CD14-positive monocyte (primary cell): ENCODE results near the gene FBP2. TPM values are rescaled to one million over a fixed set of nuclear protein-coding genes. Genes with fewer than 3 reads are reported as not detected.
A peak's percentile ranks its signal among the peaks of the same experiment; 100 is the strongest.

ENCODE experiments used
- DNase-seq, 3 donors: peaks; one replicate each; pipeline ENCODE4 v3.0.0-alpha.2; 2011 to 2022
- H2AFZ ChIP-seq: 2 replicates; pipeline ENCODE4 v1.6.0; 2012; ENCODE audit warnings: mild to moderate bottlenecking, low read depth, low read length, inconsistent platforms; ENCODE audit not compliant: insufficient read depth, poor library complexity, severe bottlenecking
- H3K27ac ChIP-seq, 2 donors: 1 replicate in 1 of 2; 2 replicates in 1 of 2; pipeline ENCODE4 v1.5.1; 2012 to 2013; ENCODE audit warnings: low read length in 2 of 2, control low read depth in 1 of 2, inconsistent platforms in 1 of 2, low read depth in 1 of 2, mild to moderate bottlenecking in 1 of 2
- H3K27me3 ChIP-seq, 2 donors: one replicate each; pipeline versions ENCODE4 v1.6.0 to v1.6.1; 2011 to 2013; ENCODE audit warnings: low read length in 2 of 2; ENCODE audit not compliant: control insufficient read depth in 2 of 2, insufficient read depth in 2 of 2
- H3K36me3 ChIP-seq, 2 donors: replicated peaks in 1 of 2; 1 replicate in 1 of 2; 2 replicates in 1 of 2; pipeline versions ENCODE4 v1.5.1 to v1.6.1; 2012 to 2013; ENCODE audit warnings: low read length in 2 of 2, control low read depth in 1 of 2, inconsistent platforms in 1 of 2, mild to moderate bottlenecking in 1 of 2; ENCODE audit not compliant: insufficient read depth in 2 of 2, control insufficient read depth in 1 of 2
- H3K4me1 ChIP-seq, 2 donors: 1 replicate in 1 of 2; 2 replicates in 1 of 2; pipeline versions ENCODE4 v1.5.1 to v1.6.1; 2012 to 2013; ENCODE audit warnings: low read length in 2 of 2, control low read depth in 1 of 2, inconsistent platforms in 1 of 2, mild to moderate bottlenecking in 1 of 2, moderate library complexity in 1 of 2; ENCODE audit not compliant: insufficient read depth in 2 of 2, control insufficient read depth in 1 of 2
- H3K4me2 ChIP-seq: replicated peaks from 2 replicates; pipeline ENCODE3; 2012; ENCODE audit warnings: low read length, moderate library complexity, mild to moderate bottlenecking; ENCODE audit not compliant: poor library complexity, severe bottlenecking; ENCODE audit errors: extremely low read depth
- H3K4me3 ChIP-seq, 3 experiments: fragments of 200-600 bp in 1 of 3; sonication (generic) in 1 of 3; replicated peaks in 1 of 3; 1 replicate in 2 of 3; 2 replicates in 1 of 3; pipeline ENCODE4 v1.5.1; 2011 to 2013; ENCODE audit warnings: low read length in 3 of 3, mild to moderate bottlenecking in 3 of 3, control low read depth in 2 of 3, low read depth in 2 of 3, inconsistent platforms in 1 of 3, moderate library complexity in 1 of 3
- H3K79me2 ChIP-seq: 2 replicates; pipeline ENCODE4 v1.6.0; 2012; ENCODE audit warnings: mild to moderate bottlenecking, control low read depth, inconsistent platforms, low read length, moderate library complexity; ENCODE audit not compliant: insufficient read depth
- H3K9ac ChIP-seq: 2 replicates; pipeline ENCODE4 v1.6.0; 2017; ENCODE audit warnings: low read length, mild to moderate bottlenecking; ENCODE audit not compliant: insufficient read depth, poor library complexity, severe bottlenecking
- H3K9me3 ChIP-seq, 2 donors: replicated peaks in 1 of 2; 1 replicate in 1 of 2; 2 replicates in 1 of 2; pipeline versions ENCODE4 v1.5.1 to v1.6.1; 2012 to 2013; ENCODE audit warnings: low read length in 2 of 2, control low read depth in 1 of 2; ENCODE audit not compliant: control insufficient read depth in 1 of 2, insufficient read depth in 1 of 2
- H4K20me1 ChIP-seq: 2 replicates; pipeline ENCODE4 v1.6.0; 2012; ENCODE audit warnings: mild to moderate bottlenecking, low read length, control low read depth, moderate library complexity; ENCODE audit not compliant: insufficient read depth
- H3K27ac Mint-ChIP-seq, 7 donors: one replicate each; pipeline ENCODE4 v1.8.0; 2020; ENCODE audit warnings: mild to moderate bottlenecking in 7 of 7, mixed read lengths in 7 of 7, moderate library complexity in 6 of 7, inconsistent platforms in 2 of 7
- H3K27me3 Mint-ChIP-seq, 3 donors: one replicate each; pipeline ENCODE4 v1.8.0; 2021 to 2022; ENCODE audit warnings: low read depth in 3 of 3, mild to moderate bottlenecking in 3 of 3, mixed read lengths in 3 of 3, moderate library complexity in 3 of 3, inconsistent platforms in 1 of 3
- H3K36me3 Mint-ChIP-seq, 2 donors: one replicate each; pipeline ENCODE4 v1.8.0; 2020; ENCODE audit warnings: mixed read lengths in 2 of 2, inconsistent platforms in 1 of 2, mild to moderate bottlenecking in 1 of 2
- H3K4me1 Mint-ChIP-seq: one replicate; pipeline ENCODE4 v1.8.0; 2020; ENCODE audit warnings: mild to moderate bottlenecking, mixed read lengths
- H3K4me3 Mint-ChIP-seq, 2 donors: one replicate each; pipeline ENCODE4 v1.8.0; 2020; ENCODE audit warnings: mild to moderate bottlenecking in 2 of 2, mixed read lengths in 2 of 2, moderate library complexity in 1 of 2
- H3K9me3 Mint-ChIP-seq, 7 donors: one replicate each; pipeline ENCODE4 v1.8.0; 2020 to 2022; ENCODE audit warnings: mixed read lengths in 7 of 7, mild to moderate bottlenecking in 6 of 7, moderate library complexity in 6 of 7, inconsistent platforms in 2 of 7
- WGBS: methylation state at CpG from one replicate; pipeline ENCODE4 v1.1.5; 2013; ENCODE audit warnings: missing lambda C conversion rate; ENCODE audit not compliant: insufficient coverage; 5-methylcytosine and 5-hydroxymethylcytosine counted together
- intact Hi-C, 2 donors: fragments of 100-400 bp; cut with micrococcal nuclease; formaldehyde crosslinking; loops; one replicate each; pipeline versions ENCODE4 v1.15.0 to v1.15.1; 2023
- polyA plus RNA-seq, 3 donors: library from polyadenylated mRNA; depleted of rRNA in 1 of 3; unstranded in 2 of 3; stranded (reverse) in 1 of 3; fragments of 300-500 nt in 2 of 3; fragments of >200 nt in 1 of 3; fragmentation: Illumina TruSeq in 2 of 3; gene quantifications; 1 replicate in 2 of 3; 2 replicates in 1 of 3; pipeline ENCODE4 v1.2.3, GENCODE V29; 2012 to 2021
- TF ChIP-seq, protein P1 (sequence below): fragments of 200-600 bp; IDR thresholded peaks from one replicate; pipeline ENCODE4 v1.8.0; 2022; ENCODE audit warnings: antibody characterized with exemption, mild to moderate bottlenecking

Gene FBP2
- polyA plus RNA-seq, 3 donors = not detected

DNA sequence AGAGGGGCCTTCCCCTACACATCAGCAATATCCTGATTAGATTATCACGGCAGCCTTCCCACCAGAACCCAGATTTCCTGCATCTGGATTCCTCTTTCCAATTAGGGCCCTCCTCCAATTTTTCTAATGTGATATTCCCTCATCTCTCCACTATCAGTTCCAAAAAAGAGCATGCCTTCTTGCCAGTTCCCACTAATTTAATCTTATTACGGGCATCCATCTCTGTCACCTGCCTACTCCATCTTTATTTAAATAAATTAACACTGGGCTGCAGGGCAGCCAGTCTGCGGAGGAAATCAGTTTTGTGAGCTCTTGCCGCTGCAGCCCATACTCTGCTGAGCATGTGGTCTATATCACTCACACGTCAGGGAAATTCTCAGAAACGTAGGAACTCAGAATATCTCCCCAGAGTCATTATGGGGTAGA, 16.6 kb upstream of the FBP2 start:
- Histone ChIP-seq H3K9ac (no peak overlapping the region), H3K4me3 (no peak overlapping the region), H3K27ac (no peak overlapping the region), H3K9me3 (no peaks in the 10 kb centered on the region), H3K4me1 (no peaks in the 10 kb centered on the region), H2AFZ (no peak overlapping the region), H3K27me3 (no peaks in the 10 kb centered on the region), H4K20me1 (peaks cover 6% of the 10 kb centered on the region), H3K4me2 (no peak overlapping the region), H3K36me3 (peaks cover 43 to 89% of the 10 kb centered on the region in 2 donors), H3K79me2 (no peaks in the 10 kb centered on the region)
- TF ChIP-seq, protein P1, sequence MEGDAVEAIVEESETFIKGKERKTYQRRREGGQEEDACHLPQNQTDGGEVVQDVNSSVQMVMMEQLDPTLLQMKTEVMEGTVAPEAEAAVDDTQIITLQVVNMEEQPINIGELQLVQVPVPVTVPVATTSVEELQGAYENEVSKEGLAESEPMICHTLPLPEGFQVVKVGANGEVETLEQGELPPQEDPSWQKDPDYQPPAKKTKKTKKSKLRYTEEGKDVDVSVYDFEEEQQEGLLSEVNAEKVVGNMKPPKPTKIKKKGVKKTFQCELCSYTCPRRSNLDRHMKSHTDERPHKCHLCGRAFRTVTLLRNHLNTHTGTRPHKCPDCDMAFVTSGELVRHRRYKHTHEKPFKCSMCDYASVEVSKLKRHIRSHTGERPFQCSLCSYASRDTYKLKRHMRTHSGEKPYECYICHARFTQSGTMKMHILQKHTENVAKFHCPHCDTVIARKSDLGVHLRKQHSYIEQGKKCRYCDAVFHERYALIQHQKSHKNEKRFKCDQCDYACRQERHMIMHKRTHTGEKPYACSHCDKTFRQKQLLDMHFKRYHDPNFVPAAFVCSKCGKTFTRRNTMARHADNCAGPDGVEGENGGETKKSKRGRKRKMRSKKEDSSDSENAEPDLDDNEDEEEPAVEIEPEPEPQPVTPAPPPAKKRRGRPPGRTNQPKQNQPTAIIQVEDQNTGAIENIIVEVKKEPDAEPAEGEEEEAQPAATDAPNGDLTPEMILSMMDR = no peak
- H3K9me3 Mint-ChIP-seq = peaks cover 0 to 2% (median 0%) of the 10 kb centered on the region in 7 donors
- H3K27ac Mint-ChIP-seq = no peak overlapping the region
- 98% methylated on average over 5 of the region's 6 CpGs for WGBS
- H3K4me3 Mint-ChIP-seq = no peak overlapping the region
- H3K36me3 Mint-ChIP-seq = peaks cover 77 to 95% of the 10 kb centered on the region in 2 donors
- DNase-seq = no peak
- H3K27me3 Mint-ChIP-seq = peaks cover 0 to 4% (median 3%) of the 10 kb centered on the region in 3 donors
- peaks cover 6% of the 10 kb centered on the region for H3K4me1 Mint-ChIP-seq
- intact Hi-C loops = no loop called here

DNA sequence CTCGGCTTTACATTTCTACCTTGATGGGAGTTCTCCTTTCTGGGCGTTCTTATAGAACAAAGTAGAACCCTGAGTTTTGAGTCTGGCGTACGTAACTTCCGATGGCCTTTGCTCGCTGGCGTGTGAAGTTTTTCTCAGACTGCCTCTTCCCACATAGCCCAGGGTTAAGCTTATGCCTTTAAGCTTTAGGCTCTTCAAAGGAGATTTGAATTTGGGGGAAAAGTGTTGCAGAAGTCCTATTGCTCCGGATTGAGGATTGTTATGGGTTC, 13.7 kb upstream of the FBP2 start:
- Histone ChIP-seq H3K4me3 (no peak overlapping the region), H3K36me3 (peaks cover 53 to 97% of the 10 kb centered on the region in 2 donors), H3K79me2 (no peaks in the 10 kb centered on the region), H3K9ac (no peak overlapping the region), H3K4me1 (no peaks in the 10 kb centered on the region), H3K4me2 (no peak overlapping the region), H3K27me3 (no peaks in the 10 kb centered on the region), H3K27ac (no peak overlapping the region), H4K20me1 (peaks cover 6% of the 10 kb centered on the region), H3K9me3 (no peaks in the 10 kb centered on the region), H2AFZ (no peak overlapping the region)
- H3K9me3 Mint-ChIP-seq = peaks cover 0 to 2% (median 0%) of the 10 kb centered on the region in 7 donors
- DNase-seq = no peak
- intact Hi-C loops = no loop called here
- WGBS = 100% methylated on average over 2 of the region's 8 CpGs
- H3K27me3 Mint-ChIP-seq = peaks cover 0 to 5% (median 1%) of the 10 kb centered on the region in 3 donors
- H3K27ac Mint-ChIP-seq = peak overlapping the region in 1 of 7 donors; percentile 44
- H3K4me3 Mint-ChIP-seq = no peak overlapping the region
- peaks cover 87 to 97% of the 10 kb centered on the region in 2 donors for H3K36me3 Mint-ChIP-seq
- H3K4me1 Mint-ChIP-seq = peaks cover 12% of the 10 kb centered on the region
- TF ChIP-seq, protein P1 = no peak
